SK-N-SH treated with all-trans-retinoic acid at 6 μM for 48 hours (cell line): Measurements from ENCODE around the gene PER1.

ENCODE experiments used
- ATAC-seq: fragments of 200-7000 bp; cut with Tn5 transposase; 3 replicates; pipeline ENCODE4 v1.9.1; 2020; ENCODE audit warnings: mild to moderate bottlenecking, moderate library complexity
- BACH2 ChIP-seq: fragments of 250-450 bp; sonication (Bioruptor Pico); IDR thresholded peaks from 2 replicates; pipeline ENCODE4 v1.9.0; 2021; ENCODE audit warnings: mild to moderate bottlenecking, borderline replicate concordance
- CREB5 ChIP-seq: fragments of 250-450 bp; sonication (Bioruptor Pico); IDR thresholded peaks from 2 replicates; pipeline ENCODE4 v1.5.1; 2020; ENCODE audit warnings: low read depth, mild to moderate bottlenecking, moderate library complexity
- CSDC2 ChIP-seq: fragments of 250-450 bp; sonication (Bioruptor Pico); IDR thresholded peaks from 2 replicates; pipeline ENCODE4 v1.5.0; 2020; ENCODE audit warnings: mild to moderate bottlenecking, moderate library complexity
- CSRNP3 ChIP-seq: fragments of 250-450 bp; sonication (Bioruptor Pico); IDR thresholded peaks from 2 replicates; pipeline ENCODE4 v1.5.1; 2021; ENCODE audit warnings: mild to moderate bottlenecking, moderate library complexity
- ESRRG ChIP-seq: fragments of 250-450 bp; sonication (Bioruptor Pico); IDR thresholded peaks from 2 replicates; pipeline ENCODE4 v1.6.1; 2021; ENCODE audit warnings: mild to moderate bottlenecking
- GLIS3 ChIP-seq: fragments of 250-450 bp; sonication (Bioruptor Pico); IDR thresholded peaks from 2 replicates; pipeline ENCODE4 v1.5.0; 2020; ENCODE audit warnings: mild to moderate bottlenecking, moderate library complexity
- ISL1 ChIP-seq: fragments of 250-450 bp; sonication (Bioruptor Pico); IDR thresholded peaks from 2 replicates; pipeline ENCODE4 v2.1.2; 2022; ENCODE audit warnings: mild to moderate bottlenecking, moderate library complexity
- PATZ1 ChIP-seq: fragments of 250-450 bp; sonication (Bioruptor Pico); IDR thresholded peaks from 2 replicates; pipeline ENCODE4 v1.8.0; 2020; ENCODE audit warnings: mild to moderate bottlenecking, moderate library complexity, borderline replicate concordance
- POU6F1 ChIP-seq: fragments of 250-450 bp; sonication (Bioruptor Pico); IDR thresholded peaks from 2 replicates; pipeline ENCODE4 v1.8.0; 2021; ENCODE audit warnings: low read depth, mild to moderate bottlenecking, moderate library complexity, borderline replicate concordance
- PPARA ChIP-seq: fragments of 250-450 bp; sonication (Bioruptor Pico); IDR thresholded peaks from 2 replicates; pipeline ENCODE4 v1.5.0; 2020; ENCODE audit warnings: mild to moderate bottlenecking, borderline replicate concordance
- RARB ChIP-seq: fragments of 250-450 bp; sonication (Bioruptor Pico); IDR thresholded peaks from 2 replicates; pipeline ENCODE4 v1.8.0; 2021; ENCODE audit warnings: mild to moderate bottlenecking, moderate library complexity
- SNAI2 ChIP-seq: fragments of 250-450 bp; sonication (Bioruptor Pico); IDR thresholded peaks from 2 replicates; pipeline ENCODE4 v1.5.0; 2020; ENCODE audit warnings: mild to moderate bottlenecking, moderate library complexity
- TCF4 ChIP-seq: fragments of 250-450 bp; sonication (Bioruptor Pico); IDR thresholded peaks from 2 replicates; pipeline ENCODE4 v1.8.0; 2021; ENCODE audit warnings: mild to moderate bottlenecking, moderate library complexity, borderline replicate concordance
- TOX ChIP-seq: fragments of 250-450 bp; sonication (Bioruptor Pico); IDR thresholded peaks from 2 replicates; pipeline ENCODE4 v1.8.0; 2021; ENCODE audit warnings: mild to moderate bottlenecking, moderate library complexity, borderline replicate concordance
- TSHZ2 ChIP-seq: fragments of 250-450 bp; sonication (Bioruptor Pico); IDR thresholded peaks from 2 replicates; pipeline ENCODE4 v1.5.0; 2020; ENCODE audit warnings: mild to moderate bottlenecking, moderate library complexity
- ZFP3 ChIP-seq: fragments of 250-450 bp; sonication (Bioruptor Pico); IDR thresholded peaks from 2 replicates; pipeline ENCODE4 v1.5.0; 2020; ENCODE audit warnings: mild to moderate bottlenecking, moderate library complexity
- ZFP30 ChIP-seq: fragments of 450-650 bp; formaldehyde crosslinking; IDR thresholded peaks from 2 replicates; pipeline ENCODE4 v1.5.0; 2022; ENCODE audit warnings: mild to moderate bottlenecking, moderate library complexity
- ZNF565 ChIP-seq: fragments of 450-650 bp; formaldehyde crosslinking; conservative IDR thresholded peaks from 2 replicates; pipeline ENCODE4 v1.5.0; 2020; ENCODE audit warnings: low read depth, mild to moderate bottlenecking, moderate library complexity
- ZNF70 ChIP-seq: fragments of 450-650 bp; formaldehyde crosslinking; IDR thresholded peaks from 2 replicates; pipeline ENCODE4 v1.5.0; 2020; ENCODE audit warnings: mild to moderate bottlenecking, moderate library complexity
- ZNF8 ChIP-seq: fragments of 450-650 bp; formaldehyde crosslinking; IDR thresholded peaks from 2 replicates; pipeline ENCODE4 v1.5.0; 2020; ENCODE audit warnings: mild to moderate bottlenecking, moderate library complexity

Gene PER1

GRCh38 chr17:8101721-8102120 is 50.5 kb downstream of the PER1 start:
- no peak for TF ChIP-seq PATZ1 (CRISPR knock-in tag)
- no peak for TF ChIP-seq CSDC2 (CRISPR knock-in tag)
- no peak for TF ChIP-seq ZFP30
- no peak for TF ChIP-seq ESRRG (CRISPR knock-in tag)
- TF ChIP-seq ZFP3 (CRISPR knock-in tag) = no peak
- no peak for TF ChIP-seq TCF4 (CRISPR knock-in tag)
- no peak for TF ChIP-seq ZNF565 (CRISPR knock-in tag)
- no peak for TF ChIP-seq TOX
- TF ChIP-seq ZNF8 = no peak
- no peak for TF ChIP-seq SNAI2 (CRISPR knock-in tag)
- TF ChIP-seq ZNF70 (CRISPR knock-in tag) = no peak
- no peak for TF ChIP-seq TSHZ2 (CRISPR knock-in tag)
- TF ChIP-seq POU6F1 (CRISPR knock-in tag) = no peak
- TF ChIP-seq GLIS3 (CRISPR knock-in tag) = no peak
- no peak for TF ChIP-seq RARB (CRISPR knock-in tag)
- no peak for TF ChIP-seq BACH2 (CRISPR knock-in tag)
- TF ChIP-seq PPARA = no peak
- TF ChIP-seq, all 23 proteins: peak for 0
- no peak for ATAC-seq

GRCh38 chr17:8100763-8101162 is 51.4 kb downstream of the PER1 start:
- ATAC-seq = no peak
- TF ChIP-seq CREB5 (CRISPR knock-in tag) (no peak), ZFP3 (CRISPR knock-in tag) (no peak), BACH2 (CRISPR knock-in tag) (no peak), ISL1 (CRISPR knock-in tag) (no peak), RARB (CRISPR knock-in tag) (no peak), CSDC2 (CRISPR knock-in tag) (no peak), ZFP30 (no peak), TOX (no peak)

- TF ChIP-seq RARB (CRISPR knock-in tag) (no peak), CSDC2 (CRISPR knock-in tag) (no peak), ZFP30 (no peak), PPARA (no peak), CREB5 (CRISPR knock-in tag) (no peak), GLIS3 (CRISPR knock-in tag) (no peak), ZNF8 (no peak), TCF4 (CRISPR knock-in tag) (no peak), CSRNP3 (CRISPR knock-in tag) (no peak), PATZ1 (CRISPR knock-in tag) (no peak), ZFP3 (CRISPR knock-in tag) (no peak), SNAI2 (CRISPR knock-in tag) (no peak)
Measured at GRCh38 chr17:8100111-8100510, 52.1 kb downstream of the PER1 start.

More at GRCh38 chr17:8100111-8100510, 52.1 kb downstream of the PER1 start:
- no peak for ATAC-seq
